ENCODE measurements around the gene PTMS. TPM values are rescaled to one million over a fixed set of nuclear protein-coding genes. Genes with fewer than 3 reads are reported as not detected.

PTMS gene
- total and polyA plus RNA-seq, 2 donors: 62.4 to 619 TPM

- H3K36me3 ChIP-seq (ENCODE audit: insufficient read depth): no peaks in the 10 kb centered on the region
- no peaks in the 10 kb centered on the region for H3K4me1 ChIP-seq (ENCODE audit: insufficient read depth)
- no peak overlapping the region for H3K4me3 ChIP-seq (ENCODE audit: low read depth, low read length)
- DNase-seq (ENCODE audit: extremely low spot score): no peak
- WGBS: 85% methylated on average over 6 of the region's 6 CpGs
- H3K27ac ChIP-seq (ENCODE audit: low read depth): no peak overlapping the region
These were observed 14.4 kb downstream of the PTMS start for GRCh38 chr12:6780573-6780972.

DNA sequence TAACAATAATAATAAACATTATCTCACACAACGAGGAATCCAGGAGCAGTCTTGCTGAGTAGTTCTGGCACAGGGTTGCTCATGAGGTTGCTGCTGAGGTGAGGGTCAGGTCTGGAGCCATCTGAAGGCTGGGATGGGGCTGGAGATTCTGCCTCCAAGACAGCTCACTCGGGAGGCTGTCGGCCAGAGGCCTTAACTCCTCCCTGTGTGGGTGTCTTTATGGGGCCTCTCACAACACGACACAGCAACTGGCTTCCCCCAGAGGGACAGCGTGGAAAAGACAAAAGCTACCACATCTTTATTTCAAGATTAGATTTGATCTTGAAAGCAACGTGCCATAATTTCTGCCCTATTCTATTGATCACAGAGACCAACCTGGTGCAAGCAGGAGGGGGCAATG lies 16.0 kb downstream of the PTMS start:
- 70% methylated on average over 6 of the region's 6 CpGs for WGBS
- H3K27ac ChIP-seq (ENCODE audit: low read depth): no peak overlapping the region
- no peak overlapping the region for H3K4me3 ChIP-seq (ENCODE audit: low read depth, low read length)
- no peak for DNase-seq (ENCODE audit: extremely low spot score)
- H3K36me3 ChIP-seq (ENCODE audit: insufficient read depth): no peaks in the 10 kb centered on the region
- no peaks in the 10 kb centered on the region for H3K4me1 ChIP-seq (ENCODE audit: insufficient read depth)

DNA sequence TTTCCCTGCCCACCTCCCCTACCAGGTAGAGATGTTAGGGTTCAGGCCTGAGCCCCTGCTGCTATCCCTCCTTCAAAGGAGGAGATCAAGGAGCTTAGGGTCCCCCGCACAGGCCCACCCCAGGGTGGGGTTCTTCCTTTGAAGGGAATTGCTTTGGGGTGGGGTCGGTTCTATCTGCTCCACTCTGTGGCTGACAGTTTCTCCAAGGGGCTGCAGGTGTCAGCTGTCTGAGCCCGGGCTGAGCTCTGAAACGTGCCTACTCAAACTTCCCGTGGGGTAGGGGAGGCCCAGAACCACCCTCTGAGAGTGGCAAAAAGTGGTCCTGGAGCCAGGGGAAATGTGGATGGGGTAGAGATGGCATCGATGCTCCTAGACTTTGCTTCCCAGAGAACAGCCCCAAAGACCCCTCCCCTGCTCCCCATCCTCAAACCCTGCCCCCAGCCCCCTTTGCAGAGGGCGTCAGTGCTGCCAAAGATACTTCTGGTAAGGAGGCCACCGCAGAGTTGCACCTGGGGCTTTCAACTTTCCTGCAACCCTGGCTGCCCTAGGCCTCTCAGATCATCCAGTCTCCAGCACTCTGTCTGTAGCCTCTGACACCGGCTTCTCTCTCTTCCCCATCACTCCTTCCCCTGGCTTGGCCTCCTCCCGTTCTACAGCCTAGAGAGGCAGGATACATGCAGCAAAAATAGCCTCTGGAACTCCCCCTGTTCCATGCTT lies 16.8 kb downstream of the PTMS start:
- 74% methylated on average over 10 of the region's 10 CpGs for WGBS
- Histone ChIP-seq H3K4me1 (ENCODE audit: insufficient read depth) (no peaks in the 10 kb centered on the region), H3K27ac (ENCODE audit: low read depth) (no peak overlapping the region), H3K36me3 (ENCODE audit: insufficient read depth) (no peaks in the 10 kb centered on the region), H3K4me3 (ENCODE audit: low read depth, low read length) (no peak overlapping the region)
- DNase-seq (ENCODE audit: extremely low spot score): no peak

DNA sequence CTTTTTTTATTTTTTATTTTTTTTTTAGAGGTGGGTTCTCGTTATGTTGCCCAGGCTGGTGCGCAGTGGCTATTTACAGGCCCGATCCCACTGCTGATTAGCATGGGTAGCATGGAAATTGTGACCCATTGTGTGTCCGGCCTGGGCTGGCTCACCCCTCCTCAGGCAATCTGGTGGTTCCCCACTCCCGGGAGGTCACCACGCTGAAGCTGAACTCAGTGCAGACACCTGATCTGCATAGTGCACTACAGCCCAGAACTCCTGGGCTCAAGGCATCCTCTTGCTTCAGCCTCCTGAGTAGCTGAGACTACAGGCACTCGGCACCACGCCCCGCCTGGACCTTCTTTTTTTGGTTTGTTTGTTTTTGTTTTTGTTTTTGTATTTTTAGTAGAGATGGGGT lies 17.7 kb downstream of the PTMS start:
- Histone ChIP-seq H3K36me3 (ENCODE audit: insufficient read depth) (no peaks in the 10 kb centered on the region), H3K4me1 (ENCODE audit: insufficient read depth) (no peaks in the 10 kb centered on the region), H3K27ac (ENCODE audit: low read depth) (no peak overlapping the region), H3K4me3 (ENCODE audit: low read depth, low read length) (no peak overlapping the region)
- DNase-seq (ENCODE audit: extremely low spot score): no peak
- WGBS: 92% methylated on average over 9 of the region's 9 CpGs

DNA sequence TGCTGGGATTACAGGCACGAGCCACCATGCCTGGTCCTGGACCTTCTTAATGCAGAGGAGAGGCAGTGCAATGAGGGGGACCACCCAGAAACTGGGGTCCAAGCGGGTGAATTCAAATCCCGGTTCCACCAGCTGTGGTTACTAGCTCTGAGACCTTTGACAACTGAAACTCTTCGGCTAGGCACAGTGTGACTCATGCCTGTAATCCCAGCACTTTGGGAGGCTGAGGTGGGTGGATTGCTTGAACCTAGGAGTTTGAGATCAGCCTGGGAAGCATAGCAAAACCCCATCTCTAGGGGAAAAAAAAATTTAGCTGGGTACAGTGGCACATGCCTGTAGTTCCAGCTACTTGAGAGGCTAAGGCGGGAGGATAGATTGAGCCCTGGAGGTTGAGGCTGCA lies 18.1 kb downstream of the PTMS start:
- 70% methylated on average over 5 of the region's 5 CpGs for WGBS
- Histone ChIP-seq H3K36me3 (ENCODE audit: insufficient read depth) (no peaks in the 10 kb centered on the region), H3K27ac (ENCODE audit: low read depth) (no peak overlapping the region), H3K4me1 (ENCODE audit: insufficient read depth) (no peaks in the 10 kb centered on the region), H3K4me3 (ENCODE audit: low read depth, low read length) (no peak overlapping the region)
- DNase-seq (ENCODE audit: extremely low spot score): no peak

DNA sequence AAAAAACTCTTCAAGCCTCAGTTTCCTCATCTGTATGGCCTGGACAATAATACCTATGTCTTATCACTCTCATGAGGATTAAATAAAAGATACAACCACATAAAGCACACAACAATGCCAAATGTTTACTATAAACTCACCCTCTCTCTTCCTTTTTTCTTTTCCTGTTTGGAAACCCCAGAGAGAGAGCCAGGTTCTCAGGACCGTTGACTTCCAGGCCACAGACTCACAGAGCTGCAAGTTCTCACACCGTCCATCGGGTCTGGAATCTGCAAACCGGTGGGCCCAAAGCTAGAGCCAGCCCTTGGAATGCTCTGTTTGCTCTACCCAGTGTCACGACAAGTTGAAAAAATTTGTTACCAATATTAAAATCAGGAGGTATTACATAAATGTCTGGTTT lies 18.6 kb downstream of the PTMS start:
- Histone ChIP-seq H3K4me1 (ENCODE audit: insufficient read depth) (no peaks in the 10 kb centered on the region), H3K36me3 (ENCODE audit: insufficient read depth) (no peaks in the 10 kb centered on the region), H3K27ac (ENCODE audit: low read depth) (no peak overlapping the region), H3K4me3 (ENCODE audit: low read depth, low read length) (no peak overlapping the region)
- 71% methylated on average over 5 of the region's 5 CpGs for WGBS
- no peak for DNase-seq (ENCODE audit: extremely low spot score)

GRCh38 chr12:6786416-6787094 lies 20.4 kb downstream of the PTMS start:
- WGBS: 69% methylated on average over 9 of the region's 9 CpGs
- no peak for DNase-seq (ENCODE audit: extremely low spot score)

DNA sequence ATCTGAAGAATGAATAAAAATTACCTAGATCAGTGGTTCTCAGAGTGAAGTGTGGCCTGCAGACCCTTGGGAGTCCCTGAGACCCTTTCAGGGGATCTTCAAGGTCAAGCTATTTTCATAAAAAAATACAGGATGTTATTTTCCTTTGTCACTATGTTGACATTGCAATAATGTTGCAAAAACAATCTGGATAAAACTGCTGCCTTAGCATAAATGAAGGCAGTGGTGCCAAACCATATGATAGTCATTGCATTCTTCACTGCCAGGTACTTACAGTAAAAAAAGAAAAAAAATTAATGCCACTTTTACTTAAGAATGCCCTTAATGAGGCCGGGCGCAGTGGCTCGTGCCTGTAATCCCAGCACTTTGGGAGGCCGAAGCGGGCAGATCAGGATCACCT lies 21.1 kb downstream of the PTMS start:
- no peak overlapping the region for H3K4me3 ChIP-seq (ENCODE audit: low read depth, low read length)
- no peak for DNase-seq (ENCODE audit: extremely low spot score)
- no peak overlapping the region for H3K27ac ChIP-seq (ENCODE audit: low read depth)
- 92% methylated on average over 5 of the region's 5 CpGs for WGBS
- no peaks in the 10 kb centered on the region for H3K36me3 ChIP-seq (ENCODE audit: insufficient read depth)
- H3K4me1 ChIP-seq (ENCODE audit: insufficient read depth): no peaks in the 10 kb centered on the region

More at GRCh38 chr12:6786416-6787094, 20.4 kb downstream of the PTMS start:
- H3K36me3 ChIP-seq (ENCODE audit: insufficient read depth): no peaks in the 10 kb centered on the region
- H3K4me3 ChIP-seq (ENCODE audit: low read depth, low read length): no peak overlapping the region
- no peaks in the 10 kb centered on the region for H3K4me1 ChIP-seq (ENCODE audit: insufficient read depth)
- H3K27ac ChIP-seq (ENCODE audit: low read depth): no peak overlapping the region

- Histone ChIP-seq H3K4me1 (ENCODE audit: insufficient read depth) (no peaks in the 10 kb centered on the region), H3K36me3 (ENCODE audit: insufficient read depth) (no peaks in the 10 kb centered on the region), H3K4me3 (ENCODE audit: low read depth, low read length) (peak within 1 kb of the TSS; percentile 4), H3K27ac (ENCODE audit: low read depth) (peak within 1 kb of the TSS; percentile 3)
- WGBS: 58% methylated on average over 18 of the region's 18 CpGs
- no peak for DNase-seq (ENCODE audit: extremely low spot score)
These were observed 23.1 kb downstream of the PTMS start, which contains the start of gene CD4 for GRCh38 chr12:6788972-6789924. CD4 (plus strand) TSS chr12:6789528; CDS start chr12:6800139, 10,611 bp downstream.

GRCh38 chr12:6790496-6791150 lies 24.5 kb downstream of the PTMS start:
- no peak for DNase-seq (ENCODE audit: extremely low spot score)
- H3K27ac ChIP-seq (ENCODE audit: low read depth): no peak overlapping the region

GRCh38 chr12:6791931-6792520 lies 25.9 kb downstream of the PTMS start:
- WGBS: 80% methylated on average over 13 of the region's 13 CpGs
- DNase-seq (ENCODE audit: extremely low spot score): no peak
- Histone ChIP-seq H3K4me3 (ENCODE audit: low read depth, low read length) (no peak overlapping the region), H3K36me3 (ENCODE audit: insufficient read depth) (no peaks in the 10 kb centered on the region), H3K4me1 (ENCODE audit: insufficient read depth) (no peaks in the 10 kb centered on the region), H3K27ac (ENCODE audit: low read depth) (no peak overlapping the region)

More at GRCh38 chr12:6790496-6791150, 24.5 kb downstream of the PTMS start:
- no peaks in the 10 kb centered on the region for H3K4me1 ChIP-seq (ENCODE audit: insufficient read depth)
- no peak overlapping the region for H3K4me3 ChIP-seq (ENCODE audit: low read depth, low read length)
- 79% methylated on average over 12 of the region's 12 CpGs for WGBS
- H3K36me3 ChIP-seq (ENCODE audit: insufficient read depth): no peaks in the 10 kb centered on the region

- no peak overlapping the region for H3K4me3 ChIP-seq (ENCODE audit: low read depth, low read length)
- no peak for DNase-seq (ENCODE audit: extremely low spot score)
These were observed 26.5 kb downstream of the PTMS start for GRCh38 chr12:6792522-6793201.

More at GRCh38 chr12:6792522-6793201, 26.5 kb downstream of the PTMS start:
- H3K36me3 ChIP-seq (ENCODE audit: insufficient read depth): no peaks in the 10 kb centered on the region
- 14% methylated on average over 12 of the region's 12 CpGs for WGBS
- H3K4me1 ChIP-seq (ENCODE audit: insufficient read depth): no peaks in the 10 kb centered on the region
- H3K27ac ChIP-seq (ENCODE audit: low read depth): no peak overlapping the region

Data from urinary bladder (tissue), 4 donors.